Renal cortical epithelial cell (primary cell): ENCODE measurements around the gene POLR3A. TPM values are rescaled to one million over a fixed set of nuclear protein-coding genes. Genes with fewer than 3 reads are reported as not detected.

Experiments used
- DNase-seq: peaks from one replicate; pipeline ENCODE4 v3.0.0-alpha.2; 2011; ENCODE audit warnings: low read depth
- total RNA-seq: library from RNA; depleted of rRNA; stranded (reverse); fragments of >200 nt; gene quantifications from 2 replicates; pipeline ENCODE4 v1.2.3, GENCODE V29; 2014

The POLR3A gene
- total RNA-seq, 1 donor from 2014 or later = 17.6 TPM

DNA sequence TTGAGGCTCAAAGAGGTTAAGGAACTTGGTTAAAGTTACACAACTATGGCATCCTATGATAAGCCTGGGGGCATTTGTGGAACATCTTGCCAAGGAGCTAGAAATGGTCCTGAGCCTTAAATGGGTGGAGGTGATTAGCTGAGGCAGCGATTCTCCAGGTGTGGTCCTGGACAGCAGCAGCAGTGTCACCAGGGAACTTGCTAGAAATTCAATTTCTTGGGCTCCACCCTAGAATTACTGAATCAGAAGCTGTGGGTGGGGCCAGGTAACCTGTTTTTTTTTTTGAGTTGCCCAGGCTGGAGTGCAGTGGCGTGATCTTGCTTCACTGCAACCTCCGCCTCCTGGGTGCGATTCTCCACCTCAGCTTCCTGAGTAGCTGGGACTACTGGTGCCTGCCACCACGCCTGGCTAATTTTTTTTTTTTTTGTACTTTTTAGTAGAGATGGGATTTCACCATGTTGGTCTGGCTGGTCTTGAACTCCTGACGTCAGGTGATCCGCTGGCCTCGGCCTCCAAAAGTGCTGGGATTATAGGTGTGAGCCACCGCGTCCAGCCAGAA is 17.5 kb upstream of the POLR3A start:
- no peak for DNase-seq

DNA sequence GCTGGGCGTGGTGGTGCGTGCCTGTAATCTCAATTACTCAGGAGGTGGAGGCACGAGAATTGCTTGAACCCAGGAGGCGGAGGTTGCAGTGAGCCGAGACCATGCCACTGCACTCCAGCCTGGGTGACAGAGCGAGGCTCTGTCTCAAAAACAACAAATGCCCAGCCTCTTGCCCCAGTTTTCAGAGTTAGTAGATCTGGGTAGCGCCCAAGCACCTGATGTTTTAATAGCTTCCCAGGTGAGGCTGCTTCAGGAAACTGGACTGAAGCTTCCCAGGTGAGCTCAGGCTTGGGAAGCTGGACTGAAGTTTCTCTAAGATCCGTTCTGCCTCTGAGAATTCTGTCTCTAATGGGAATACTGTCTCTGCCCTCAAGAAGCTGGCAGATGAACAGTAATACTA is 16.5 kb upstream of the POLR3A start:
- no peak for DNase-seq

DNA sequence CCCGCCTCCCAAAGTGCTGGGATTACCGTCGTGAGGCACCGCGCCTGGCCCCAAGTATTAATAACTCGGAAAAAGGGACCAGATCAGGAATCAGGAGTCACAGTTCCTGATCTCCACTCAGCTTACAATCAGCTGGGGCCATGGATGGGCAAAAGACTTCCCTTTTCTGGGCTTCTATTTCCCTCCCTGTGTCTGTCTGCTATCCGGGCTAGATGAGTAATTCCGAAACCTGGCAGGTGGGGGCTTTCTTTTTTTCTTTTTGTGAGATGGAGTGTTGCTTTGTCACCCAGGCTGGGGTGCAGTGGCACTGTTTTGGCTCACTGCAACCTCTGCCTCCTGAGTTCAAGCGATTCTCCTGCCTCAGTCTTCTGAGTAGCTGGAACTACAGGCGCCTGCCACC is 15.9 kb upstream of the POLR3A start:
- no peak for DNase-seq

DNA sequence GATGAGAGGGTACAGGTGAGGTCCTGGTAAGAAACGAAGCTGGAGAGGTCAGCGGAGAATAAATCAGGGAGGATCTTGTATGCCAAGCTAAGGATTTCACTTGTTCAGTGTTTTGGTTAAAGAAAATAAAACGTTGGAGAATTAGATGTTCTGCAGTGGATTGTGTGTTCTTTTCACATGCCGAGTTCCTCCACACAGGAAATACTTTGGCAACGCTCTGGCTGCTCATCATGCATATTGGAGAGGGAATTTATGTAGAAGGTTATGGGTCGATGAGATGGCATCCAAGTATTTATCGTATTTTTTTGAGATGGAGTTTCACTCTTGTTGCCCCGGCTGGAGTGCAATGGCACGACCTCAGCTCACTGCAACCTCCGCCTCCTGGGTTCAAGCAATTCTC is 15.4 kb upstream of the POLR3A start:
- DNase-seq = no peak

DNA sequence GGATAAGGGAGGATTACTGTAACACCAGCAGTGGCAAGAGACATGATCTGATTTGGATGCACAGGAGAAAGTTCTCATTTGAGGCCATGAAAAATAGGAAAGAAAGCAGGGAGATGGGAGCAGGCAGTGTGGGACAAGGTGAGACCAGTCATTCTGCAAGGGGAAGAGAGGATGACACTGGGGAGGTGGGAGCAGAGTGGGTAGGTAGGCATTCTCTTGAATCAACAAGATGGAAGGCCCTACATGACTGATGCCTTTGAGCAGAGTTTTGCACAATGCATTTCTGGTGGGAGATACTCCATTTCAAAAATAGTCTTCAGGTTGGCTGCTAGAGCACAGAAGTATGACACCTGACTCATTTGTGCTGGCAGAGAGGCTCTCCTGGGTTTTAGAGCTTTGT is 14.9 kb upstream of the POLR3A start:
- no peak for DNase-seq

DNA sequence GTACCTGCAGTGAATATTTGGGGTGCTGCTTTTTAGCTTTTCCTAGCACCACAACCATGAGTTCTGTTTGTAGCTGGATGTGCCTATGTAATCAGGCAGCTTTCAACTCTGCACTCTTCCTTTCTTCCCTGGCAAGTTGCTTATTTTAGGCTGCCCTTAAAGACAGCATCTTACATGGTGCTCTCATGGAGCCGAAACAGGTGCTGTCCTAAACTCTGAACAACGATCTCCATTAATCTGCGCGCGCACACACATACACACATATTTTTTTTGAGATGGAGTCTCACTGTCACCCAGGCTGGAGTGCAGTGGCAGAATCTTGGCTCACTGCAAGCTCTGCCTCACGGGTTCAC is 13.4 kb upstream of the POLR3A start:
- DNase-seq = no peak

DNA sequence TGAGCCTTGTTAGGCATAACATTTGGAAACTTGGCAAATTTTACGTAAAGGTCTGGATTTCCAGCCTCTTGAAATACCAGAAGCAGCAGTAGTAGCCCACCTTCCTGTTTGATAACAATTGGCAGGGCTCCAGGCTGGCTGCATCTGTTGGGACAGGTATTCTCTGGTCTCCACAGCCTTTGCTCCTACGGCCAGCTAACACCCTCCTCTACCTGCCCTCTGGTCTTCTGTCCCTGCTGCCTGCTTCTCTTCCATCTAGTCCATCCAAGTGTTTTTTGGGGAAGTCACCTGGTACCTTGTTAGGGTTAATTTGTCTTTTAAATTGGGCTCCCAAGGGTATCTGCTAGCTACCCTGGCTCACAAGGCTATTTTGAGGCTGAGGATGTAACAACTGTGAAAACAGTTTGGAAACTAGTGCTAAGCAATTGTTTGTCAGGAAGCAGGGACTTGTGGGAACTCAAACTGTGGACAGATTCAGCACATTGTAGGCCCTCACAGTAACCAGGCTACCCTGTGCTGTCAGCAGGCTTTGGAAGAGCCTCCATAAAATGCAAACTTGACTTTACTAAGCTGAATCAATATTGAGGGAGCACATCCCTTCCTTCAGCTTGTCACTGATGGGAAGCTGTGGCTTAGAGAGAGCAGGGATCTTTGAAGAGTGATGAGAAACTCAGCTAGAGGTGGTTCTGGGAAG is 12.9 kb upstream of the POLR3A start:
- no peak for DNase-seq

DNA sequence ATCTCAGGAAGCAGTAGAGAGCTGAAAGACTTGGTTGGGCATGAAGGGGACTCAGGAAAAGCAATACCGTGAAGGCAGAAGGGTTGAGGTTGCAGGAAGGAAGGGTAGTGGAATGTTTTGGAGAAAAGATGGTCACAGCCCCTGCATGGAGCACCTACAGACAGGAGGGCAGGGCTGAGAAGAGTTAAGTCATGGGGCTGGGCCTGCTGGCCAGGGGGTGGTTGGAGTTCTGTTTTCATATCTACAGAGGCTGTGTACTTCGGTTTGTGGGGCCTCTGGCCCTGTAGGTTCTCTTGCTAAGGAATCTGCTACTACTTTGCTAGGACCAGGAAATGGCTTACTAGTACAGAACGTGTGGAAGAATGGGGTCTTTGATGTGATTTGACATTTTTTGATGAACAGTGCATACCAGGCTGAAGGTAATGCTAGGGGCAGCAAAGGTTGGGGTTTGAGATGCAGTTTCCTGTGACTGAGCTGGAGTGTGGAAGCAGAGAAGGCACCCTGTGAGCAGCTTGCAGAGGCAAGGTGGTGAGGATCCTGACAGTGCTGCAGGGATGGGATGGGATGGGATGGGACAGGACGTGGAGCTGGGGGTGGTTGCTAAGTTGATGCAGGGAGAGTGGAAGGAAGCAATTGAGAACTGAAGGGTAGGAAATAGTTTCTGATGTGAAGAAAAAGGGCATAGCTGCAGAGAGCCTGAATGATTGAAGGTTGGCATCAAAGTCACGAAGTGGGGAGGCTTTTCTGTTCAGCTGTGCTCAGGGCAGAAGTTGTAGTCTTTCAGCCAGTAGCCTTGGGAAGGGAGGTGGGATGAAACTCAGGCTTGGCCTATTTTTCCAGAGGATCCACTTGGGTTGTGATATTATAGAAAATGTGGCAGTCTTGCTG is 12.1 kb upstream of the POLR3A start:
- DNase-seq = no peak

DNA sequence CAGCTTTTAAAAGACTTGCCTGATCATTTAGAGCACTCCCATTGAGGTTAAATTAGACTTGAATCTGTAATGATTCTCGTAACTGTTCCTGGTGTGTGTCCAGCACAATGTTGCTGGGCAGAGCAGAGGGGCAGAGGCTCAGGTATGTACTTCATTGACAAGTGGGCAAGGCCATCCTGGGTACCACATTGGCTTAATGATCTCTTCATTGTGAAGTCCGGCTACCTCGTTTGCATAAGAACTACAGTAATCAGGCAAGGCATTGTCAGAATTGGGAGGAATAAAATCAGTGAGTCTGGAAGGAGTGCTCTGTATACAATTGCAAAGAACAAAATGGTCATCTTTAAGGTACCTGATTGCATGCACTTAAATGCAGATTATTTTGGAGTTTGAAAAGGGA is 10.4 kb upstream of the POLR3A start:
- no peak for DNase-seq

DNA sequence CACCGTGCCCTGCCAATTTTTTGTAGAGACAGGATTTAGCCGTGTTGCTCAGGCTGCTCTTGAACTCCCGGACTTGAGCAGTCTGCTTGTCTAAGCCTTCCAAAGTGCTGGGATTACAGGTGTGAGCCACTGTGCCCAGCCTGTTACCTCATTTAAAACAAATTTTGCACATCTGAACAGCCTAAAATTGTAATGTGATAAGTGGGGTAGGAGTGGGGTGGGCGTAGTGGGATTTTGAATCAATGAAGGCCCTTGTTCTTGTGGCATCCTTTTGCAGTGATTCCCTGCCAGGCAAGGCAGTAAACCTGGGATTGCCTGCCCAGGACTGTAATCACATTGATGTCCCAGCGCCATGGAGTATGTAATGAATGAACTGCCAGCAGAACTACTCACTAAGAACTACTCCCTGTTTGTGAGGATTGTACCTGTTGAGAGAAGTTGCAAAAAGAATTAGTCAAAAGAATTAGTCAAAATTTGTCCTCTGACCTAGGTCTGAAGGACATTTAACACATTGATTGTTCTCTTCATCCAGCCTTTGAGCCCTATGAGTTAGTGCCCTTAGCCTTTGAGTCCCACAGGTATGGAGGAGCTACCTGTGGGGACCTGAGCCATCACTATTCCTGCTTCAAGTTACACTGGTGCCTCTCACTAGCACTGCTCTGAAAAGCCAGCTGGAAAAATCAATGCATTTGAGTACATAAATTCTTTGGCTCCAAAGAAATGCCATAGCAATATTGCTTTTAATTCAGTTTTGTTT is 9.7 kb upstream of the POLR3A start:
- DNase-seq = no peak

DNA sequence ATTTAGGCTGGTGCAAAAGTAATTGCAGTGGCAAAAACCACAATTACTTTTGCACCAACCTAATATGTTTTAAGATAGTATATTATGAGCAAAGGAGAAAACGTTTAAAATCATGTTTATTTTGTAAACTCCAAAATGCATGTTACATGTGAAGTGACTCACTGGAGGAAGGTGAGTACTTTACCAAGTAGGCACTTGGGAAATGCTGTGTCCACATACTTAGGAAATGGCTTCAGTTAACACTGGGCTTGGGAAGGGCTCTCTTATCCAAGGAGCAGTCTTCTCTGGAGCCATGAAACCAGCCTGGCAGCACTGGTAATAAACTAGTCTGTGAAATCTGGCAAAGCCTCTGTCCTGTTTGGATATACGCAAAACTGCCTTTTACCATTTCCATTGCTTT is 8.8 kb upstream of the POLR3A start:
- peak; percentile 28 for DNase-seq

DNA sequence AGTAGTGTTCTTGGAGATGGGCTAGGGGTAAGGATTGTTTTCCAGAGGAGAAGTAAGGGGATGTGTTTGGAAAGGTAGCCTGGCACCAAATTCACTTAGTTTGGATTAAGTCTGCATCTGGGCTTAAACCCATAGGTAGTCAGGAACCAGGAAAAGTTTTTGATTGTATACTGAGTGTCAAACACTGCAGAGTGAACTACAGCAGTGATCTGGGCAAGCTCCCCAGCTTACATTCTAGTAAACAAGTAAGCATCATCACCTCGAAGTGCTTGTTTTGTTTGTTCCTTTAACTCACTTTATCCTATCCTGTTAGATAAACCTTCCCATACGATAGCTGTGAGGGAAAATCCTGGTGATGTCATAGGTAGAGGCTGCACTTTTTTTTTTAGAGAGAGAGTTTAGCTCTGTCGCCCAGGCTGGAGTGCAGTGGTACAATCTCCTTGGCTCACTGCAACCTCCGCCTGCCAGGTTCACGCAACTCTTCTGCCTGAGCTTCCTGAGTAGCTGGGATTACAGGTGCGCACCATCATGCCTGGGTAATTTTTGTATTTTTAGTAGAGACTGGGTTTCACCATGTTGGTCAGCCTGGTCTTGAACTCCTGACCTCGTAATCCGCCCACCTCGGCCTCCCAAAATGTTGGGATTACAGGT is 6.7 kb upstream of the POLR3A start:
- no peak for DNase-seq

DNA sequence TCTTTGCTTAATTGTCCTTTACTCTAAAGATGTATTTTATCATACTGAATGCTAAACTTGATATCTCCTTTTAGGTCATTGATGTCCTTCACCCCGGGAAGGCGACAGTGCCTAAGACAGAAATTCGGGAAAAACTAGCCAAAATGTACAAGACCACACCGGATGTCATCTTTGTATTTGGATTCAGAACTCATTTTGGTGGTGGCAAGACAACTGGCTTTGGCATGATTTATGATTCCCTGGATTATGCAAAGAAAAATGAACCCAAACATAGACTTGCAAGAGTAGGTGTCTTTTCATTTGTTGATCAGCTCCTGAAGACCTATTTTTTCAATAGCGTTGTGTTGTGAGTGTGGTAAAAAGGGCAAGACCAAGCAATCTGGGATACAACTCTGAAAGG is 6.1 kb upstream of the POLR3A start:
- DNase-seq = no peak

DNA sequence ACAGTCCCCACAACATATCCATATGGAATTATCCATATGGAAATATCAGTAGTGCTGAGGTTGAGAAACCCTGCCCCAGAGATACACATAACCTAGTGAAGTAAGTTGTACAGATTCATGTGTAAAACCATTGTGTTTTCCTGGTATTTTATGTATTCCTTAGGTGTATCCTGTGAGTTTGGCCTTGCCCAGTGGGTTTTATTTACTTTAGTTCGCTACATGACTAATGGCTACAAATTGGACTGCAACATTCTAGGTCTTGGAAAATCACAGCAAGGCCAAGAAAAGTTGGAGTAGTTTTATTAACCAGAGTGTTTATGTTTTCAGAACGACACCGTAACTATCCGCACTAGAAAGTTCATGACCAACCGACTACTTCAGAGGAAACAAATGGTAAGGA is 5.7 kb upstream of the POLR3A start:
- peak; percentile 18 for DNase-seq

DNA sequence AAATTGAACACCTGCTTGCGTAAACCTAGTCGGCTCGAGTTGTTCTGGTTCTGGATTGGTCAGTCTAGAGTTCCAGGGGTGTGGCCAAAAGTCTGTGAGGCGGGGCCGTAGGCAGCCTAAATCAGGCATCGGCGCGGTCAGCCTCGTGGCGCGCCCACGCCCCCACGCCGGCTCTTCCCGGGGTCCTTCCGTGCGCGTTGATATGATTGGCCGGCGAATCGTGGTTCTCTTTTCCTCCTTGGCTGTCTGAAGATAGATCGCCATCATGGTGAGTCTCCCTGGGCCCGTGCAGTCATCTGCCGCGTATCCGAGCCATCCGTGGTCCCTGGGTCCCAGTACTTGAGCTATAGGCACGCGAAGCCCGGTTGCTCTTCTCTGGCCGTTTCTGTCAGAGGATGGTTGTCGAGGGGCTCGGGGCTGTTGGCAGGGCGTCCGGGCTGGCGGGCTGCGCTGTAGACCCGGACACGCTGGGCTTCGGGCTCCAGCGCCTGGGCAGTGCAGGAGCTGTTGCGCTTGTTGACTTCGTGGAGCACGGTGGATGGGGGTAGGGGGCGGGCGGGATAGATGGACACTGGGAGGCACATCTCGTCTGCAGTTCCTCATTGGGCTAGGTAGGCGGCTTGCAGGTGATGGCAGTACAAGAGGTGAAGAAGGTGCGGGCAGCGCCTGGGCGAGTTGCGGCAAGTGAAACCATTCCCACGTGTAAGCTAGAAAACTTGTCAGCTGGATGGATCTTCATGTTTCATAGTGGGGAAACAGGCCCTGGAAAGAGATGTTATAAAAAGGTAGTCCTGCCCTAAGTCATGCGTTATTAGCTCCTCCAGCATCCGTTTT is 4.5 kb upstream of the POLR3A start, which contains the start of gene RPS24:
TSS of gene RPS24 (plus strand) at position 227 of the 834 bp plus-strand sequence. CDS start at position 266, 39 bp downstream.
- peak; percentile 96 for DNase-seq

DNA sequence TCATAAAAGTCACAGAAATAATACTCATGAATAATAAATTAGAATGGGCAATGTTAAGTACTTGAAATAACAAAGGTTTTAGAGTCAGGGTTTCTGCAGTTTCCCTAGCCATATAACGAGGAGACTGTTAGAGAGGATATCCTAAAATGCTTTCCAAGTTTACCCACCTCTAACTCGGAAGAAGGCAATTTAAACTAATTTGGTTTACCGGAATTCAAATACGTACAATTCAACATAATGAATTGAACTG is 4.0 kb upstream of the POLR3A start:
- DNase-seq = no peak

DNA sequence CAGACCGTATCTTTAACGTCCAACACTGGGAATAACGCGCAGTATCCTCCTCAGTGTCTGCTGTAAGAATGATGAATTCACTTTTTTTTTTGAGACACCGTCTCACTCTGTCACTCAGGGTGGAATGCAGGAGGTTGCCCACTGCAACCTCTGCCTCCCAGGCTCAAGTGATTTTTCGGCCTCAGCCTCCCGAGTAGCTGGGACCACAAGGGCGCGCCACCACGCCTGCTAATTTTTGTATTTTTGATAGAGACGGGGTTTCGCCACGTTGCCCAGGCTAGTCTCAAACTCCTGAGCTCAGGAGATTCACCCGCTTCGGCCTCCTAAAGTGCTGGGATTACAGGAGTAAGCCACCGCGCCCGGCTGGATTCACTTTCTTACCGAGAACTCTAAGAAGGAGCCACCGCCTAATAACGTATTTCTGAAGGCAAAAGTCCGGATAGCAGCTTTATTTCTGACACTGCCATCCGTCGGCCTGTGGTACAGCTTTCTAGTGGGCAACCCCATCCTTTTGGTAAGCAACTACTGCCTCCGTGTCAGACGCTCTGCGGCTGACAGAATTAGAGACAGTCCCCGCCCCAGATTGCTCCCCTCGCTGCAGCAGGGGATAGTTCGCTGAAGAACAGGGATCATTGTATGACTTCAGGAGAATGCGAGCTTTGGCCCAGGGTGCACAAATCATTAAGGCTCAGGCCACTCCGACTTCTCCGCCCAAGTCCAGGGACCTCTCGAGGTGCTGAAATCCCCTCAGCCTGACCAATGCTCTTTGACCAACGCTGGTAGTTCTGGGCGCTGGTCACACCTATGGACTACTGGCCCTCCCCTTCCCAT is 662 bp downstream of the POLR3A start:
- peak; percentile 53 for DNase-seq

DNA sequence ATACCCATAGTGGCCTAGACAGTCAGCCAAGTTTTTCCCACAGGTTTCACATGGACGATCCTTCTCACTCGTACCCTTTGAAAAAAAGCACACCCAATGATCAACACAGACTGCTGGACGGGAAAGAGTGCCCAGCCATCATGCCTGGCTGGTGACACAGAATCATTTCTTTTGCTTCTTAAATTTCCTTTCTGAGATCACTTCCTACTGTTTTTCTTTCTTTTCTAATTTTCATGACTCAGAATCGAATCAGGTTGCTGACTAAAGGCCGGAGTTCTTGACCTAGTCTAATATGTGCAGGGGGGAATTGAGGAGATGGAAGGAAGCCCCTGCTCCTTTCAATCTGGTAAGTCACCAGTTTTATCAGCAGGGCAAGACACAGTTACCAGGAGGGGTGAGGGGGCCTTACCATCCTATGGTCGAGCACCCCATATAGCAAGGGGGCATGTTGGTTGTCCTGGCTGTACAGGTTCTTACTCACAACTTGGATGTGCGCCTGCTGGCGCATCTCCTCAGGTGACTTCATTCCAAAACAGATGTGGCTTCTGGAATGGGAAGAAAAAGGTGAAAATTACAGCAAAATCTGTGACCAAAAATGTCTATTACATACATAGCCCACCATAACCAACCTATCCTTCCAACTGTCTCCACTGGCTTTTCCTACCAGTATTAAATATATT is 3.5 kb downstream of the POLR3A start:
- DNase-seq = peak; percentile 57

DNA sequence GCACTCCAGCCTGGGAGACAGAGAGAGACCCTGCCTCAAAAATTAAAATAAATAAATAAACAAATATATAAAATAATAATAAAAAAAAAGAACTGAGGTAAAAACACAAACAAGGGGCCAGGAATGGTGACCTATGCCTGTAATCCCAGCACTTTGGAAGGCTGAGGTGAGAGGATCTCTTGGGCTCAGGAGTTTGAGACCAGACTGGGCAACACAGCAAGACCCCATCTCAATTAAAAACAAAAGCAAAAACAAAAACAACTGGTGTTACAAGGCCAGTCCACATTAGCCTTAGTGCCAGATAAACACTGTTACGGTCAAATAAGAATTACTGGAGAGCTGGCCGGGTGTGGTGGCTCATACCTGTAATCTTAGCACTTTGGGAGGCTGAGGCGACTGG is 5.6 kb downstream of the POLR3A start:
- DNase-seq = no peak

DNA sequence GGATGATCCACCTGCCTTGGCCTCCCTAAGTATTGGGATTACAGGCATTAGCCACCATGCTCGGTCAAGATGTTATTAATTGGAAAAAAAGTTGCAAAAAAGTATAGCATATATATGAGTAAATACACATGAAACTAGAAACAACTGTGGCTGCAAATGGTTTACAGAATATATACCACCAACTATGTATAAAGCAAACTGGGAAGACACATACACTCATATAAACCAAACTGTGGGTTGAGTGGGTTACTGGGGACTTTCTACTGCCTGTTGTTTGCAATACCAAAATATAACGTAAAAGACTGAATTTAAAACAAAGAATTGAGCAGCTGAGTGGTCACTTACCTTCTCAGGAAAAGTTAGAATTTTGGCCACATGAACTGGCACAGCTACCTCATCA is 8.1 kb downstream of the POLR3A start:
- DNase-seq = no peak
